ENCODE measurements around the gene ZBTB7C.

The ZBTB7C gene

GRCh38 chr18:48363175-48363574 is 46.0 kb downstream of the ZBTB7C start:
- H3K4me3 ChIP-seq (ENCODE audit: low read length): no peak overlapping the region
- no peak for TF ChIP-seq CTCF (conservative IDR thresholded peaks at IDR 0.05; ENCODE audit: low read depth, low read length)
- no peak for DNase-seq (ENCODE audit: low read depth)

- DNase-seq (ENCODE audit: low read depth): no peak
- no peak overlapping the region for H3K4me3 ChIP-seq (ENCODE audit: low read length)
- TF ChIP-seq CTCF (conservative IDR thresholded peaks at IDR 0.05; ENCODE audit: low read depth, low read length): no peak
Observed at GRCh38 chr18:48361801-48362200, 47.4 kb downstream of the ZBTB7C start.

- no peak overlapping the region for H3K4me3 ChIP-seq (ENCODE audit: low read length)
- no peak for DNase-seq (ENCODE audit: low read depth)
- no peak for TF ChIP-seq CTCF (conservative IDR thresholded peaks at IDR 0.05; ENCODE audit: low read depth, low read length)
Observed at GRCh38 chr18:48360376-48361021, 48.7 kb downstream of the ZBTB7C start.

GRCh38 chr18:48359626-48360025 is 49.6 kb downstream of the ZBTB7C start:
- H3K4me3 ChIP-seq (ENCODE audit: low read length): no peak overlapping the region
- TF ChIP-seq CTCF (conservative IDR thresholded peaks at IDR 0.05; ENCODE audit: low read depth, low read length): no peak
- no peak for DNase-seq (ENCODE audit: low read depth)

- TF ChIP-seq CTCF (conservative IDR thresholded peaks at IDR 0.05; ENCODE audit: low read depth, low read length): no peak
- no peak for DNase-seq (ENCODE audit: low read depth)
- no peak overlapping the region for H3K4me3 ChIP-seq (ENCODE audit: low read length)
Observed at GRCh38 chr18:48358868-48359267, 50.3 kb downstream of the ZBTB7C start.

- no peak for DNase-seq (ENCODE audit: low read depth)
- no peak for TF ChIP-seq CTCF (conservative IDR thresholded peaks at IDR 0.05; ENCODE audit: low read depth, low read length)
- no peak overlapping the region for H3K4me3 ChIP-seq (ENCODE audit: low read length)
Observed at GRCh38 chr18:48356909-48357631, 52.1 kb downstream of the ZBTB7C start.
